Activated CD4-positive, alpha-beta T cell treated with anti-CD3 and anti-CD28 coated beads, Interleukin-2, amount 50 U/mL, for 4 hours (primary cell): ENCODE results near the gene WWOX.

Source experiments
- DNase-seq, 2 experiments: peaks; one replicate each; pipeline ENCODE4 v3.0.0-alpha.2; 2020

WWOX gene

DNA sequence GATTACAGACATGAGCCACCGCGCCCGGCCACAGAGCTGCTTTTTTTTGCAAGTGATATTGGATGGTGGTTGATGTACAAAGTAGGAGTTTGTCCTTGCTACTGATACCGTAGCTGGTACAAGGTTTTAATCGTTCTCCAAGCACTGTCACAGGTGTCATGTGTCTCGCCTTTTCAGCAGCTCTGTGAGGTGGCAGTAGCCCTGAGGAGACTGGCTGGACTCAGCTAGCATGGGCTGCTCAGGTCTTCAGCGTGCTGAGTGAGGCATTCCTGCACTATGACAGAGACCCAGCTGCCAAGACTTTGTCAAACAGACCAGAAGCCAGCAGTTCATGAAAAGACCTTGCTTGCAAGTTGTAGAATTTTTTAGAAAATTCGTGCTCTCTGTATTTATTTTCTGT is 7.2 kb downstream of the WWOX start:
- no peak for DNase-seq

DNA sequence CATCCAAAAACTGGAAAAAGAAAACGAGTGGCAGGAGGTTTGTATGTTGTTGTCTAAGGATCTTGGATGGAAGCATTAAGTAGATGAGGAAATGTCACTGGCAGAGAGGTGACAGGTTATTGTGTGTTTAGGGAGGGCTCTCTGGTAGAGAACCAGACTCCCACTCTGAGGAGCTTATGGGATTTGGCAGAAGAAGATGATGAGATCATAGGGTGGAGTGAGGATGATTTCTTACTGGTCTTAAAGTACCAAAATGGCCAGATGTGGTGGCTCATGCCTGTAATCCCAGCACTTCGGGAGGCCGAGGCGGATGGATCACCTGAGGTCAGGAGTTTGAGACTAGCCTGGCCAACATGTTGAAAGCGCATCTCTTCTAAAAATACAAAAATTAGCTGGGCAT is 9.0 kb downstream of the WWOX start:
- no peak for DNase-seq

DNA sequence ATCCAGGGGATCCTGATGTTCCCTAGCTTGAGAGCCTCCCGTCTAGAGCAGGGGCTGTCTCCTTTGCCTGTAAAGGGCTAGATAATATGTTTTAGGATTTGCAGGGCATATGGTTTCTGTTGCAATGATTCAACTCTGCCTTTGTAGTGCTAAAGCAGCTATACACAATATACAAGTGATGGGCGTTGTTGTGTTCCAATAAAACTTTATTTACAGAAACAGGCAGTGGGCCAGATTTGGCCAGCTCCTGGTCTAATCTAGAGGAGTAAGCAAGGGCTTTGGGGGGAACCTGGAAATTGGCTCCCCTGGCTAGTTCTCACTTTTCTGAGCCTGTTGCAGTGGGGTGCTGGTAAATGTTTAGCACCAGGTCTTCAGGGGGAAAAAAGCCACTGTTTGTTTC is 13.8 kb downstream of the WWOX start:
- no peak for DNase-seq

DNA sequence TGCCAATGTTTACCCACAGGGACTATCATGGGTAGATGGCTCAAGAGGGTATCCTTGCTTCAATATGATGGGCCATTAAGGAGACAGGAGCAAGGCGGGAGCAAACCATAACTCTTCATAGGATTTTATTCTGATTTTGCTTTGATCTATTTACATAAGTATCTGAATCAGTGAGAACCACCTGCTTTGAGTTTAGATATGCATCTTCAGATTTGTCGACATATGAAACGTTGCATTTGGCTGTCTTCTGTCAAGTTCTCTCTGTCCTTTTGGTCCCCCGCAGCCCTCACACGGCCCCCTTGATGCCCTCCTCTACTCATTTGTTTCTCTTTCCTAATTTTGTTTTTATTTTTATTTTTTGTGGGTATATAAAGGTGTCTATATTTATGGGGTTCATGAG is 16.2 kb downstream of the WWOX start:
- DNase-seq = no peak

DNA sequence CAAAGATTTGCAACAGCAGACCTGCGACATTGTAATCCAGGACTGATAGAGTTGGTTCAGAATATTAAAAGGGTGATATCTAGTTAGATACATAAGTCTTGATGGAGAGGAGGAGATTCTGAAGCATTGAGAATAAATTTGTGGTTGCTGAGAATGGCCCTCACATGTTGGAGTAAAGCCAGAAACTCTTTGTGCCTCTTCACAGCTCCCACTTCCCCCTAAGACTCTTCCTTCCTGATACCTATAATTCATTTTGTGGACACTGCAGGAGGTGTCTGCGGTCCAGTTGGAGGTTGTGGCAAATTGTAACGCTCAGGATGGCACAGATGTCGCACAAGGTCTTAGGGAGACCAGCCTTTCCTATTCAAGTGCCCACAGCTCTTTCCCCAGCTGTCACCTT is 17.5 kb downstream of the WWOX start:
- no peak for DNase-seq

DNA sequence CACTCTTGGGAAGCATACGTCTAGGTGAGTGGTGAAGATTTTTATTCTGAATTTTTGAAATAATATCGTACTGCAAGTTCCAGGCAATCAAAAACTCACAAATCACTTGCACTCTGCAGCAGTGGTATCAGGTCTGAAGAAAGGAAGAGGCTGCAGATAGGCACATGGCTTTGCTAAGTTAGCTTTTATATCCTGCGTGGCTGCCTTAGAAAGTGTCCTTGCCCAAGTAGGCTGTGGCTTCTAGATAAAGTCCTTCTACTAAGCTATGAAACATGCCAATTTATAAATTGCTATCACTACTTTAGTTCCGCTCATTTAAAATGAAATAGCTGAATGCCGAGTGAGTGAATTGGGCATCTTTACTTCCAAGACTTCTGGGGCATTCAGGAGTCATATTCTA is 17.9 kb downstream of the WWOX start:
- no peak for DNase-seq

DNA sequence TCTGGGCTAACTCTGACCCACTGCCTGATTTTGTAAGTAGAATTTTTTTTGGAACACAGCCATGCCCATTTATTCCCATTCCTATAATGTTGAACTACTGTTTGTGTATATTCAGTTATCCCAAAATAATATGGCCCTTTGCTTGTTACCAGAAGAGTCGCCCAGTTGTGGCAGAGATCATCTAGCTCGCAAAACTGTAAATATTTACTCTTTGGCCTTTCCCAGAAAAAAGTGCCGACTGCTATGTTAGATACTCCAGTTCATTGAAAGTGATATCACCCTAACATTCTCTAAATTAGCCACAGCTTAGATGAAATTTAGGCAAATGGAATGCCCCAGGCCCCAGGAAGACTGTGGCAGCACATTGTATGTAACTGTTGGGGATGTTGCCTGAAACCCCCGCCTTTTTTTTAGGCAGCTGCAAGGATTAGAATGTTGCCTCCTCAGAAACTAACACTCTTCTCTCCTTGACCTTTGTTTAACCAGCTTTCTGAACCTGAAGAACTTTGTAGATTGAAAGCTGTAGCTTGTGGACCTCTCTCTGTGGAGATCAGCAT is 19.1 kb downstream of the WWOX start:
- DNase-seq = no peak

DNA sequence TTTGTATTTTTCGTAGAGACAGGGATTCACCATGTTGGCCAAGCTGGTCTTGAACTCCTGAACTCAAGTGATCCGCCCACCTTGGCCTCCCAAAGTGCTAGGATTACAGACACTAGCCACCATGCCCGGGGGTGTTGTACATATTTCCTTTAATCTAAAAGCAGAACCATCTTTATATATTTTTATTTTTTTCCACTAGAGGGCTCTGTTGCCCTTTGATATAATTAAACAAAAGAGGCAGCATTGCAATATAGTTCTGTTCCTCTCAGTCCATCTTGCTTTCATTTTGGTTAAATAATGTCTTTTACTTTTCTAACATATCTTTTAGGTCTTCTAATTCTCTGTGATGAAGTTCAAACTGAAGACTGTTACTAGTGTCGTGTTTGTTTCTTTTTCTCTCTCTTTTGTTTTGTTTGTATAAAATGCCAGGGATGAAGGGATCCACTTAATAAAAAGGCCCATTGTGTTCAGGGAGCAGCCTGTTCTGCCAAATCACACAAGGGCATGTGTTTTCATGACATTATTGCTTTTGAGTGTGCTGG is 23.4 kb downstream of the WWOX start:
- no peak for DNase-seq

DNA sequence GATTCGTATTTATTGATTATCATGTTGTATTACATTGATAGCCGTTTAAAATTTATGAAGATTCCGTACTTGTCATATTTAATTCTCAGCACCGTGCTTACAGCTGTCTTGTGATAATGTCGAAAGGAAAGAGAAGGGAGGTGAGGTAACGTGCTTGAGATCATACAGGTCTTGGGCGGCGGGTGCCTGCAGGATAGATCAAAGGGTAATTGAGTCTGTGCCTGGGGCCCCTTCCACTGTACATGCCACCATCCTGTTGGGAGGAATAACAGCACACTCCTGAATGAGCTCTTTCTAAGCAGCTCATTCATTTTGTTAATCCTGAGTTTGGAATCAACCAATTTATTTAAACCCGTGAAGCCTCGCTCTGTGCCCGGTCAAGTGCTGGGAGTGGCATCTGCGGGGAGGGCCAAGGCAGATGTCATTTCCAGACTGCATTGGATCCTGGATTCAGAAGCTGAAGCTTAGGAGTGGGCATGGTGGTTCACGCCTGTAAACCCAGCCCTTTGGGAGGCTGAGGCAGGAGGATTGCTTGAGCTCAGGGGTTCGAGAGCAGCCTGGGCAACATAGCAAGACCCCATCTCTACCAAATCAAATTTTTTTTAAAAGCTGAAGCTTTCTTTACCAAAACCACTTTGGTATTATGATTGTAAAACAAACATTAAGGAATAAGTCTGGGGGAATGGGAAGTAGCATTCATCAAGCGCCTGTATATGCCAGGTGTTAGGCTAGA is 25.8 kb downstream of the WWOX start:
- DNase-seq = no peak

DNA sequence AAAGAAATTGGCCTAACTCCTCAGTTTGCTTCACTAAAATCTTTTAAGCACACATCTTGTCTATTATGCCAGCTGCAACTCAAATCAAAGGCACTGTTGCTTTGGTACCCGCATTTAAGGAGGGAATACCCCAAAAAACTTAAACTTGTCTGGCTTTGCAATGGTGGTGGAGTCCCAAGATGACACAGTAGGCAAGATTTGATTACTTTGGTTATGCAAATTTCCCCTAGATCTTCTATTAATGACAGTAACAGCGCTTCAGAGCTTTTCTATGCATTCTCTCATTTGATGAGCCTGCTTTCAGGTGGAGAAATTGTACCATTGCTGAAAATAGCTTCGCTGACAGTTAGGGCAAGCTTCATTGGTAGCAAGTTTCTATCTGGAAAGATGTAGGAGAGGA is 27.2 kb downstream of the WWOX start:
- no peak for DNase-seq

DNA sequence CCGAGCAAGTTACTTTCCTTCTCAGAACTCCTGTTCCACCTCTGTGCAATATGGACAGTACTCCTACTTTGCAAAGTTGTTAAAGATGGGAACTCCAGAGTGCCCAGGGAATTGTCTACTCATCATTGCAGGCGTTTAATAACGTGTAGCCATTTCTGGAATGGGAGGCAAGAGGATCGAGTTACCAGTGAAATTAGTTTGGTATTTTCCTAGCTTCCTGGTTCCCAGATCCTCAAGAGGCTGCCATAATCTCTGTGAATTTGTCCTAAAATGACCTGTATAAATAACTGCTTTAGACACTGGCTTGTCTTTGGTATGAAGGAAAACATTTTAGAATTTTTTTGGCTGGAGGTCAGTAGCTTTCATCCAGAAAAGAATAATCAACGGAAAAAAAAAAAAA is 27.7 kb downstream of the WWOX start:
- no peak for DNase-seq

DNA sequence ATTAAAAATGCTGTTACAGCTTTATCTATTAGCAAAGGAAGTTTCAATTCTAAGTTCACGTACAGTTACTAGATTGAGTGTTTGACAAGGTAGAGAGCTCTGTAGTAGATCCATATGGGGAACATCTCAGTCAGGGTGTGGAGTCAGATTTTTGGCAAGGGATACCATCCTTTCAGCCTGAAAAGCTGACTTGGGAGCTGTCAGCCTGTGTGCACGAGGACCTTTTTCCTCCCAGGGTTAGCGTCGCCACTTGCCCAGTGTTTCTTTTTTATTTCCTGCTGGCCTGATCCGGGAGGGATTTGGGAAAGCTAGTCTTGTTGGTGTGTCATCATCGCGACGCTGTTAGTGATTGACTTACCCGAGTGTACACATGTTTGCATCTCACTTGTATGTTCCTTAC is 29.5 kb downstream of the WWOX start:
- DNase-seq = no peak

DNA sequence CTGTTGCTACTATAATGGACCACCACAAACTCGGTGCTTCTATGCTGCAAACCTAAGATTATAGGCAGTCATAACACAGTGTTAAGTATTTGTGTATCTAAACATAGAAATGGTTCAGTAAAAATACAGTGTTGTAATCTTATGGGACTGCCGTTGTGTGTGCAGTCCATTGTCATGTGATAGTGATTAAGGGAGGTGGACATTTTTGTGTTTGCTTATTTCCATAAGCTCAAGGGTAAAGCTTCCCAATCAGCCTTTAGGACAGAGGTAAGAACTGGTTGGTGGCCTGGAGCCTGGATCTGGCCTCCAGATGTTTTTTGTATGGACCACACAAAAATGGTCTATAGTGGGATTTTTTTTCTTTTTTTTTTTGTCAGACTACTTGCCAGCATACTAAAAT is 29.9 kb downstream of the WWOX start:
- no peak for DNase-seq

DNA sequence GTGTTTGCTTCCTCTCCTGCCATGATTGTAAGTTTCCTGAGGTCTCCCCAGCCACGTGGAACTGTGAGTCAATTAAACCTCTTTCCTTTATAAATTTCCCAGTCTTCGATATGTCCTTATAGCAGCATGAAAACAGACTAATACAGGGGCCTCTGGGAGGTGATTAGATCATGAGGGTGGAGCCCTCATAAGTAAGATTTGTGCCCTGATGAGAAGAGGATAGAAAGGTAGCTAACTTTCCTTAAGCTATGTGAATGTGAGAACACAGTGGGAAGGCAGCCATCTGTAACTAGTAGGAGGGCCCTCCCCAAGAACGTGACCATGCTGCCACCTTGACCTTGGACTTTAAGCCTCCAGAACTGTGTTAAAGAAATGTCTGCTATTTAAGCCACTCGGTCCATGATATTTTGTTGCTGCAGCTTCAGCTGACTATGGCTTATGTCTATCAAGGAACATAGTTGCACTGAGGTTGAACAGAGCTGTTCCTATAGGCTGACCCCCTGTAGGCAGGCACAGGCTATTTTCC is 30.7 kb downstream of the WWOX start:
- no peak for DNase-seq

DNA sequence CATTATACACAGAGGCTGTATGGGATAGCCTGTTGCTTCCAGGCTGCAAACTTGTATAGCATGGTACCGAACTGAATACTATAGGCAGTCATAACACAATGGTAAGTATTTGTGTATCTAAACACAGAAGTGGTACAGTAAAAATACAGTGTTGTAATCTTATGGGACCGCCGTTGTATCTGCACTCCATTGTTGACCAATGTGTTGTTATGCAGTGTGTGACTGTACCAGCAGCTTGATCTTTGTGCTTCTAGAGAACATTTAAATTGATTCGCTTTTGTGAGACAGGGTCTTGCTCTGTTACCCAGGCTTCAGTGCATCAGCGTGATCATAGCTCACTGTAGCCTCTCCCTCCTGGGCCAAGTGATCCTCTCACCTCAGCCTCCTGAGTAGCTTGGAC is 31.5 kb downstream of the WWOX start:
- DNase-seq = no peak

DNA sequence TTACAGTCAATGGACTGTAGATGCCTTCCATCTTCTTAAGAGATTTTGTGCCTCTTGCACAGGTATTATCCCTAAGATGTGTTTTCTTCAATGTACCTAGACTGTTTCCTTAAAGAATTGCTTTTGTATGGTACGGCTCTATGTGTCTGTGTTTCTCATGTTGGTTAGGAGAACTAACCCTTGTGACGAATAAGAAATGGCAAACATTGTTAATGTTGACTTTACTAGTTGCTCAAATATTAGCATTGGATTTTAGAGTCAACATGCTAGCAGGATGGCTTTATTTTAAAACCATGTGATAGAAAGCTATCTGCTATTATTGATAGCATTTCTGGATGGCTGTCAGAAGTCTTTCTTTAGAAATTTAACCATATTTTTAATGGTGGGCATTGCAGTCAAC is 34.5 kb downstream of the WWOX start:
- DNase-seq = no peak

DNA sequence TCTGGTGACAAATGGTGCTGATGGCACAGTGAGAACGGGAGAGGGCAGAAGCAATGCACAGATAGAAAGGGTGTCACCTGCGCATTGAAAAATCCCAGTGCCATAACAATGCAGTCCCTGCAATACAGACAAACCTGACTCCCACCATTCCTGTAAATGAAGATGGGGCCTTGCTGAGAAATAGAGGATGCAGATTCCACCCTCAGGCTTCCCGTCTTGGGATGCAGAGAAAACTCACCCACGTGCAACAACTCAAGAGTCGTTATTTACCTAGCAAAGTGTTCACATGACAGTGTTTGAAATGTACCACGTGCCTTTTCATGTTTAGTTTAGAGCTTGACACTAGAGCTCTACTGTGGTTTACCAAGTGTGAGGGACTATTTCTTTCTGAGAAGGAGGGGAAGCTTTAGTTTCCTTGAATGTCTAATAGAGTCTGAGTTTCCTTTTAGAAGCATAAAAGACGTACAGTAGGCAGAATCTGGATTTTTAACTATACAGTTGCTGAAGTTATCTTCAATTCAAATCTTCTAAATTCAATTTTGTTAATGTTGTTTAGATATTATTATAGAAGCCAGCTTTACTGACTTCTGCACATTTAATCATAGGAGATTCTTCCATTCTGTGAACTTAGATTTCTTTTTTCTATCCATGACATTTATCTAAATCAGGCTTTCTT is 35.6 kb downstream of the WWOX start:
- DNase-seq = no peak

DNA sequence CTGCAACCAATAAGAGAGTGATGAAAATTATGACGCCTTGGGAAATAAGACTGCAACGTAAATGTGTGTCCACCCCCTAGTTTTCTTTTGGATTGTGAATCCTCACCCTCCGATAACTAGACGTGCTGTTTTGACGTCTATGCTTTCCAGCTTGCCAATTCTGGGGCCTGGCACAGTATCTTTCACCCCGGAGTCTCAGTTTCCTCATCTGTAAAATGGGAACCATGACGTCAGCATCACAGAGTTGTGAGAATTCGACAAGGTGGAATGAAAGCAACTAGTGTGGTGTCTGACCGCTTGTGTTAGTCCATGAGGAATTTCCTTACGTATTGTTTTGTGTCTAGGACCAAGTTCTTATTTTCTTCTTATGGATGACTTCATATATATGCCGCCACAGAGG is 37.7 kb downstream of the WWOX start:
- DNase-seq = no peak

DNA sequence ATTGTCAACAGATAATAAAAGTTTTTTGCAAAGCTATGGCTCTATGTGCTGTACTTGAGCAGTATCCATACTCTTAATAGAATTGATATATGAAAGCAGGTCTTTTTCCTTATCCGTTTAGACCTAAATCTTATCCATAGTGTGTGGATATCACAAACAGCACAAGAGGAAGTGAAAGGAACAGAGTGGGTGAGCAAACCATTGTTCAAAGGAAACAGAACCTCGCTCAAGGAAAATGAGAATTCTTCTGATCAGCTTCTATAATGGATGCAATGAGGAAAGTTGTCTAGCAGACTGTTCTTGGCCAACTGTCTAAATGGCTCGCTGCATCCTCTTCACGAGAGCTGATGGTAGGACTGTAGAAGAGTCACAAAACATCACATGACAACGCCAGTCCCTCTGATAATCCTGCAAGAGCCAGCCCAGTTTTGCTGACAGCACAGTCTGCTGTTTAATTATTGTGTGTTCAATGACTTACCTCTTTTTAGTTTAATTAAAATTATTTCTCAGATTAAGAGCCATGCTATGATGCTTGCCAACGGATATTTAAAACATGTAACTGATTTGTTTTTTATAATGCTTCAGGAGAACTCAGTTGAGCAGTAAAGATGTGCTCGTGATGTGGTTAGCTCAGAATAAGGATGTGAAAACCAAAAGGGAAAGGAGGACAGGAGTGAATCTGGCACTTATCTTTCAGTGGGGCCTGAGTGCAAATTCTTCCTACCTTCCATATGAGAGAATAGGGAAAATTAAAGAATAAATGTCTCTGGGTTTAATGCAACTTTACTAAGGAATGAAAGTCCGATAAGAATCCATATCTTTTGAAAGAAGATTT is 38.5 kb downstream of the WWOX start:
- no peak for DNase-seq

DNA sequence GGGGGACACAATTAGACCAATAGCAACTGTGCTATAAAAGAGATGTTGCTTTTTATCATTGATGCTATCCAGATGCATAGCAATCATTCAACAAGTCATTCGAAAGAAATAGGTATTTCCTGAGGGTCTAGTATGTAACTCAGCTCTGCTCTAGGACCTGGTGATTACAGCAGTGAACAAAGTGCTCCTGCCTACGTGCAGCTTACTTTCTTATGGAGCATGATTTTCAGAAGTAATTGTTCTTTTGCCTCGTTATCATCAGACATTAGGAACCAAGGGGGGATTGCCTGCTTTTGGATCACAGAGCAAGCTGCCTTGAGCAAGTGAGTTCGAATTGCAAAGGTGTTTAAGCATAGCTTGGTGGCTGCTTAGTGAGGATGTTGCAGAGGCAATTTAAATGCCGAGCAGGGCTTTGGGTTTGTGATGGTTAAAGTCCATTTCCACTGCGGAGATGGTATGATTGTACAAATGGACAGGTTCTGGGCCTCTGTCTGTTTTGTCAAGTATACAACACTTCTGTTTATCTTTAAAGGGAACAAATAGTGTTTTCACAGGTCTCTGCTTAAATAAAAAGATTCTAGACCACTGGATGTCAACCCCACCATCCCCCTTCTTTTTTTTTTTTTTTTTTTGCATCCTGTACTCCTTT is 41.5 kb downstream of the WWOX start:
- DNase-seq = no peak

DNA sequence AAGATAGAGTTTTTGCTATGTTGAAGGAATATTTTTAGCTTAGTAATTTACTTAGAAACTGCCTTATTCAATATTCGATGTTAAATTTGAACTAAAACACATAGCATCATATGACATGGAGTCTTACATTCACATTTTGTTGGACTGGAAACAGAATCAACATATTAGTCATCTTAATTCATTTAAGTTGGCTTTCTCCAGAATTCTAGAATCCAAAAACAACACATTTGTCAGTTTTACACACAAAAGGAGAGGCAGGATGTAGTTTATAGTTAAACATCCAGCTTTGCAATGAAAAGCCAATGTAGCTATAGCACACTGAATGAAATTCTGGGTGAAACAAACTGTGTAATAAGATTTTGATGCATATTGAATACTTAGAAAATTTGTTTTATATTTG is 43.3 kb downstream of the WWOX start:
- DNase-seq = no peak

DNA sequence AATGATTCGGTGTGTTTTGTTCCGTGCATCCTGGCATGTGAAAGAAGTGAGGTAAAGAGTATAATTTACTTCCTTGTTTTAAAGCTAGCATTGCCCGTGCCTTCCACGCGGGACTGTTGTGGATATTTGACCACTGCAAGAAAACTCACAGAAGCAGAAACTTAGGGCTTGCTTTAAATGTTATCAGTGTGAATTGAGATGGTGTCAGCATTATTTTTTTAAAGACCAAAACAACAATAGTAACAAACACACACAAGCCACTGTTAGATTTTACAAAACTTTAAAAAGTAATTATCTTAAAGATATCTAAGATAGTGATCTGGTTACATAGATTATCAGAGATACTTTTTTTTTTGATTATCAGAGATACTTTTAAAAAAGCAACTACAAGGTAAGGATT is 47.4 kb downstream of the WWOX start:
- DNase-seq = no peak

DNA sequence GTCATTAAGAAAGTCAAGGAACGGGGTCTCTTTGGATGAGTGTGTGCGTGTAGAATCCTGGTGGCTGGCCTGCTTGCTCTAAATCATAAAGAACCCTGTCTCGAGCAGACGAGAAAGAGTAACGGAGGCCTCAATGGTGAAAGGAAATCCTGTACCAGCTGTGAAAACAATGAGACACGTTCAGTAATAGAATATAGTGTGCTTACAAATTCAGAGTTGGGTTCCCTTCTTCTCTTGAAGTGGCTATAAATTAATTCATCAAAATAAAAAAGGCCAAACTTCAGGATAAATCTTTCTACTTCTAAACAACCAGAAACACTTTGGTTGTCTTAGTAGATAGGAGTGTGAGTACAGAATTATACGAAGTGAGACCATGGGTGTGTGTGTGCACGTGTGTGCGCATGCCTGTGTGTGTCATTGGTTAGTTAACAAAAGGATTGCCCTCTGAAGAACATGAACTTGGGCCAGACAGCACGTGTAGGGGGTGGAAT is 48.5 kb downstream of the WWOX start:
- no peak for DNase-seq
